A549 treated with DMSO at 1 μM for 4 hours (cell line): ENCODE results near the gene PCDHA12. TPM values are rescaled to one million over a fixed set of nuclear protein-coding genes. Genes with fewer than 3 reads are reported as not detected.

Experiments used
- total RNA-seq: library from RNA; stranded (reverse); fragments of 200-300 nt; extraction: Qiagen RNA extraction; gene quantifications from 5 replicates; pipeline ENCODE4 v1.2.3, GENCODE V29; 2022; ENCODE audit warnings: low read depth

PCDHA12 gene
- 2.7 to 3.1 TPM (median 2.9 TPM) in 5 replicates for total RNA-seq

GRCh38 chr5:140875085-140876065 is at the start of gene PCDHA12:
Gene PCDHA12, plus strand, starts transcription at chr5:140875308. Its CDS starts 165 bp downstream, at chr5:140875473.

GRCh38 chr5:140827704-140828361 is 47.3 kb upstream of the PCDHA12 start, which contains the start of gene PCDHA6:
Gene PCDHA6, plus strand, starts transcription at chr5:140827960. Its CDS starts 132 bp downstream, at chr5:140828092.

GRCh38 chr5:140833993-140834392 is 41.1 kb upstream of the PCDHA12 start, which contains the start of gene PCDHA7:
Gene PCDHA7, plus strand, starts transcription at chr5:140834269. Its CDS starts 115 bp downstream, at chr5:140834384.

GRCh38 chr5:140840978-140841962 is 33.8 kb upstream of the PCDHA12 start, which contains the start of gene PCDHA8:
Gene PCDHA8, plus strand, starts transcription at chr5:140841187. Its CDS starts 135 bp downstream, at chr5:140841322.

GRCh38 chr5:140848139-140849102 is 26.7 kb upstream of the PCDHA12 start, which contains the start of gene PCDHA9:
Gene PCDHA9, plus strand, starts transcription at chr5:140848382. Its CDS starts 114 bp downstream, at chr5:140848496.

GRCh38 chr5:140855772-140856674 is 19.1 kb upstream of the PCDHA12 start, which contains the start of gene PCDHA10:
Gene PCDHA10, plus strand, starts transcription at chr5:140855897. Its CDS starts 152 bp downstream, at chr5:140856049.

GRCh38 chr5:140868721-140869554 is 6.2 kb upstream of the PCDHA12 start, which contains the start of gene PCDHA11:
Gene PCDHA11, plus strand, starts transcription at chr5:140868957. Its CDS starts 147 bp downstream, at chr5:140869104.

GRCh38 chr5:140881889-140882590 is 6.9 kb downstream of the PCDHA12 start, which contains the start of gene PCDHA13:
Gene PCDHA13, plus strand, starts transcription at chr5:140882124. Its CDS starts 145 bp downstream, at chr5:140882269.

GRCh38 chr5:140925806-140926442 is 50.8 kb downstream of the PCDHA12 start, which contains the start of gene PCDHAC1:
Gene PCDHAC1, plus strand, starts transcription at chr5:140926299. Its CDS starts 594 bp downstream, at chr5:140926893.

Other genes starting within 250 kb of the PCDHA12 start
- 3.6 to 4.4 TPM (median 4.0 TPM) in 5 replicates for gene CD14, start 242.1 kb upstream of the PCDHA12 start, total RNA-seq
- 9.3 to 15.1 TPM (median 13.0 TPM) in 5 replicates for gene TMCO6, start 235.9 kb upstream of the PCDHA12 start, total RNA-seq
- 107 to 124 TPM (median 115 TPM) in 5 replicates for gene NDUFA2, start 227.7 kb upstream of the PCDHA12 start, total RNA-seq
- 94.5 to 107 TPM (median 102 TPM) in 5 replicates for gene IK, start 227.5 kb upstream of the PCDHA12 start, total RNA-seq
- gene WDR55, start 210.4 kb upstream of the PCDHA12 start, total RNA-seq: 29.5 to 32.7 TPM (median 31.6 TPM) in 5 replicates
- 0.28 to 1.4 TPM (median 0.84 TPM) in 5 replicates for gene DND1, start 201.7 kb upstream of the PCDHA12 start, total RNA-seq
- 76.9 to 85.2 TPM (median 79.9 TPM) in 5 replicates for gene HARS1, start 183.9 kb upstream of the PCDHA12 start, total RNA-seq
- gene HARS2, start 183.9 kb upstream of the PCDHA12 start, total RNA-seq: 36.5 to 41.0 TPM (median 39.5 TPM) in 5 replicates
- 82.3 to 114 TPM (median 86.1 TPM) in 5 replicates for gene ZMAT2, start 174.9 kb upstream of the PCDHA12 start, total RNA-seq
- 0.10 to 0.19 TPM (median 0.16 TPM) in 5 replicates for gene PCDHA1, start 89.2 kb upstream of the PCDHA12 start, total RNA-seq
- 0.03 to 0.08 TPM (median 0.07 TPM) in 5 replicates for gene PCDHA2, start 80.5 kb upstream of the PCDHA12 start, total RNA-seq
- gene PCDHA3, start 74.3 kb upstream of the PCDHA12 start, total RNA-seq: 0.76 to 1.2 TPM (median 0.92 TPM) in 5 replicates
- gene PCDHA4, start 68.2 kb upstream of the PCDHA12 start, total RNA-seq: 1.5 to 2.0 TPM (median 1.8 TPM) in 5 replicates
- 0.56 to 0.86 TPM (median 0.77 TPM) in 5 replicates for gene PCDHA5, start 53.7 kb upstream of the PCDHA12 start, total RNA-seq
- gene PCDHA6, start 47.3 kb upstream of the PCDHA12 start, total RNA-seq: 0.08 to 0.10 TPM (median 0.09 TPM) in 3 of 5 replicates, not detected in the others
- gene PCDHA7, start 41.0 kb upstream of the PCDHA12 start, total RNA-seq: 0.03 to 0.18 TPM (median 0.06 TPM) in 5 replicates
- gene PCDHA8, start 34.1 kb upstream of the PCDHA12 start, total RNA-seq: 0.03 to 0.13 TPM (median 0.07 TPM) in 4 of 5 replicates, not detected in the other
- 0.01 TPM in 1 of 5 replicates, not detected in the others for gene PCDHA9, start 26.9 kb upstream of the PCDHA12 start, total RNA-seq
- gene PCDHA10, start 19.4 kb upstream of the PCDHA12 start, total RNA-seq: 0.01 to 0.06 TPM (median 0.01 TPM) in 4 of 5 replicates, not detected in the other
- gene PCDHA11, start 6.4 kb upstream of the PCDHA12 start, total RNA-seq: 0.07 to 0.17 TPM (median 0.10 TPM) in 4 of 5 replicates, not detected in the other
- gene PCDHA13, start 6.8 kb downstream of the PCDHA12 start, total RNA-seq: 0.03 to 0.11 TPM (median 0.05 TPM) in 5 replicates
- gene PCDHAC1, start 51.0 kb downstream of the PCDHA12 start, total RNA-seq: 1.0 to 1.5 TPM (median 1.4 TPM) in 5 replicates
- gene PCDHAC2, start 91.2 kb downstream of the PCDHA12 start, total RNA-seq: 2.6 to 3.2 TPM (median 2.6 TPM) in 5 replicates
- not detected in 5 replicates for gene PCDHB1, start 176.1 kb downstream of the PCDHA12 start, total RNA-seq
- gene PCDHB2, start 219.3 kb downstream of the PCDHA12 start, total RNA-seq: 3.3 to 4.1 TPM (median 3.3 TPM) in 5 replicates
- 0.04 to 0.05 TPM in 2 of 5 replicates, not detected in the others for gene PCDHB3, start 225.2 kb downstream of the PCDHA12 start, total RNA-seq
- gene PCDHB4, start 246.5 kb downstream of the PCDHA12 start, total RNA-seq: 0.03 to 0.17 TPM (median 0.05 TPM) in 5 replicates